ENCODE measurements around the gene RTBDN.
A peak's percentile ranks its signal among the peaks of the same experiment; 100 is the strongest.
"Not testable (repeated sequence)": the region's sequence is repeated elsewhere in the genome, so short reads cannot be mapped to it uniquely, and the experiment has no call there.

RTBDN gene

GRCh38 chr19:12817188-12817587 is 17.2 kb downstream of the RTBDN start:
- not testable (repeated sequence) for DNase-seq

GRCh38 chr19:12815088-12815487 is 19.3 kb downstream of the RTBDN start:
- DNase-seq: no peak

GRCh38 chr19:12806242-12807081 is 27.9 kb downstream of the RTBDN start, which contains the start of gene RNASEH2A:
TSS of gene RNASEH2A (plus strand) at chr19:12806584. CDS start at chr19:12806674, 90 bp downstream.
- DNase-seq: peak; percentile 88

GRCh38 chr19:12804051-12804450 is 30.3 kb downstream of the RTBDN start:
- no peak for DNase-seq

GRCh38 chr19:12802267-12803106 is 31.9 kb downstream of the RTBDN start:
- DNase-seq: peak; percentile 56

- peak; percentile 82 for DNase-seq
Observed at GRCh38 chr19:12801466-12802266, 32.7 kb downstream of the RTBDN start, which contains the start of the genes PRDX2 and THSD8. TSS of gene PRDX2 (minus strand) at chr19:12801800. CDS start at chr19:12801261, 539 bp downstream. TSS of gene THSD8 (plus strand) at chr19:12802069. CDS start at chr19:12802072, 3 bp downstream.

GRCh38 chr19:12800923-12801465 is 33.4 kb downstream of the RTBDN start:
- DNase-seq: no peak

- no peak for DNase-seq
Observed at GRCh38 chr19:12800466-12800770, 34.0 kb downstream of the RTBDN start.

GRCh38 chr19:12799742-12800465 is 34.5 kb downstream of the RTBDN start:
- DNase-seq: no peak

- DNase-seq: not testable (repeated sequence)
Observed at GRCh38 chr19:12797607-12798006, 36.8 kb downstream of the RTBDN start.

- no peak for DNase-seq
Observed at GRCh38 chr19:12797141-12797587, 37.2 kb downstream of the RTBDN start.

GRCh38 chr19:12796146-12797071 is 38.0 kb downstream of the RTBDN start:
- peak; percentile 68 for DNase-seq

GRCh38 chr19:12794971-12795381 is 39.4 kb downstream of the RTBDN start:
- no peak for DNase-seq

- no peak for DNase-seq
Observed at GRCh38 chr19:12794196-12794941, 40.0 kb downstream of the RTBDN start.

GRCh38 chr19:12793290-12794195 is 40.8 kb downstream of the RTBDN start:
- DNase-seq: peak; percentile 87

GRCh38 chr19:12792853-12793289 is 41.5 kb downstream of the RTBDN start:
- no peak for DNase-seq

GRCh38 chr19:12792051-12792852 is 42.1 kb downstream of the RTBDN start:
- peak; percentile 58 for DNase-seq

Measured in NCI-H1092 (cell line).